Activated T-helper 17 cell treated with anti-CD3 and anti-CD28 coated beads, Interleukin-2, amount 50 U/mL, for 72 hours (primary cell): ENCODE results near the gene HEBP2. TPM values are rescaled to one million over a fixed set of nuclear protein-coding genes. Genes with fewer than 3 reads are reported as not detected.

ENCODE experiments used
- total RNA-seq, 2 donors: library from RNA; stranded (reverse); gene quantifications; one replicate each; pipeline ENCODE4 v1.2.3, GENCODE V29; 2022

The HEBP2 gene
- total RNA-seq, 2 donors from 2014 or later, result 28.6 to 44.7 TPM

Other genes with a start within 250 kb of the HEBP2 start
- 1 to 10 TPM; 3.6 to 8.0 TPM for gene ARFGEF3, start 242.3 kb upstream of the HEBP2 start, total RNA-seq
- not detected for gene PBOV1, start 185.7 kb upstream of the HEBP2 start, total RNA-seq
- not detected for gene SMIM28, start 26.3 kb upstream of the HEBP2 start, total RNA-seq
- gene NHSL1, start 95.3 kb downstream of the HEBP2 start, total RNA-seq, result 1 to 10 TPM in 1 of 2 donors, under 1 TPM in 1; 0.82 to 1.1 TPM